NOMO-1 (cell line): ENCODE results near the gene ICE2.
A peak's percentile ranks its signal among the peaks of the same experiment; 100 is the strongest.

Experiments
- DNase-seq, 2 experiments: peaks; one replicate each; lab custom pipeline; 2025; ENCODE audit not compliant: unreplicated experiment in 2 of 2; lab: John Stamatoyannopoulos, UW

Gene ICE2

DNA sequence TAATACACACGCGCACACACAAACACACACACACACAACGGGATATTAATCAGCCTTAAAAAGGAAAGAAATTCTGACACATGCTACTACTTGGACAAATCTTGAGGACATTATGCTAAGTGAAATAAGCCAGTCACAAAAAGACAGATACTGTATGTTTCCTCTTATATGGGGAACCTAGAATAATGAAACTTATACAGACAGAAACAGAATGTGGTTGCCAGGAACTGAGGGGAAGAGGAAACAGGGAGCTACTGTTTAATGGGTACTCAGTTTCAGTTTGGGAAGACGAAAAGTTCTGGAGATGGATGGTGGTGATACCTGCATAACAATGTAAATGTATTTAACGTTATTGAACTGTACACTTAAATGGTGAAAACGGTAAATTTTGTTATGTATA, 20.2 kb downstream of the ICE2 start:
- peak in 1 of 2 experiments; percentile 30 for DNase-seq

DNA sequence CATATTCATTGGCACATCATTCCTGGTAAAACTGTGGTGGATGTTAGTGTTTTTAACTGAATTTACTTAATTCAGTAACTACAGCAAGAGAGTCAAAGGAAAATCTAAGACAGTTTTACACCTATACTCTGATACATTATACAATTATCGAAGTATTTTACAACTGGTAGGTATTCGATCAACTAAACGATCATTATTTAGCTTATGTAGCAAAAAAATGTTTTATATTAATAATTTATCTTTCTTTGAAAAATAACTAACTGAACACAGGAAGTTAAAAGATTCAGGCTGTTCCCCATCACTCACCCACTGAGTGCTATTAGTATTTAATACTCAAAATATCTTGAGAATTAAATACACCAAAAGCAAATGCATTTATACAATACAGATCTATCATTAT, 21.0 kb downstream of the ICE2 start:
- no peak for DNase-seq

DNA sequence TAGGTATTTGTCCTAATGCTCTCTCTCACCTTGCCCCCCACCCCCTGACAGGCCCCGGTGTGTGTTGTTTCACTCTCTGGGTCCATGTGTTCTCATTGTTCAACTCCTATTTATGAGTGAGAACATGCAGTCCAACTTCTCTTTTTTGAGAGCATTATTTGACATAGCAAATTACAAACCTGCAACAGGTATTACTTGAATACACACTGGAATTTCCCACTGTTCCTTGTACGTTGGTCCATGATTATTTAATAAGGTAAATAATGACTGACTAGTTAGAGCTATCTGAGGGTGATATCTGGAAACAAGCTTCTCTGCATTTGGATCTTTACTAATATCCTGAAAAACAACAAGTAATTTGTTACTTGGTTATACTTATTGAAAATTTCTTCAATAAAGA, 24.1 kb downstream of the ICE2 start:
- no peak for DNase-seq

DNA sequence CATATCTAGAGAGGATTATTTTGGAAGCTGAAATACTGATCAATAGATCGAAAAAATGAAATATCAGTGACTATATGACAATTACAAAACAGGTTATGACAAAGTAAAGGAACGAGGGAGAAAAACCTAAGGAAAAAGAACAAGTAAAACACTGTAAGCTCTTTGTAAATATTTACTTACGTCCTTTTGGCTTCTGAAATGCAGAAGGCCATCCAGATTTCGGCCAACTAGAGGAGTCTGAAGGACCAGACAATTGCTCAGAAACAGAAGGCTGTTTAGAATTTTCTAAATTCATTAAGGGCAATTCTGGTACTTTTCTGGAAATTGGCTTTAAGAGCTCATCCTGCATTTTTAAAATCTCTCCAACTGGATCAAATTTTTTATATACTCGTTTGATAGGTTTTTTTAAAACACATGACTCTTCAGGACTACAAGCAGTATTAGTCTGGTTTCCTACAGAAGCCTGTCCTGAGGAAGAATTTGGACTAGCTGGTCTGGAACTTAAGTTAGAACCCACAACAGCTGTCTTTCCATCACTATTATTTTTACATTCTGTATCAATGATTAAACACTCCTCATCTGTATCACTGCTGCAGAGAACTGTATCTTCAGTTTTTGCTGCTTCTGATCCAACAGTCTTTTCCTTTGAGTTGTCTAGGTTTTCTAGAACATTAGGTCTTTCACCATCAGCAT, 30.1 kb downstream of the ICE2 start:
- no peak for DNase-seq

DNA sequence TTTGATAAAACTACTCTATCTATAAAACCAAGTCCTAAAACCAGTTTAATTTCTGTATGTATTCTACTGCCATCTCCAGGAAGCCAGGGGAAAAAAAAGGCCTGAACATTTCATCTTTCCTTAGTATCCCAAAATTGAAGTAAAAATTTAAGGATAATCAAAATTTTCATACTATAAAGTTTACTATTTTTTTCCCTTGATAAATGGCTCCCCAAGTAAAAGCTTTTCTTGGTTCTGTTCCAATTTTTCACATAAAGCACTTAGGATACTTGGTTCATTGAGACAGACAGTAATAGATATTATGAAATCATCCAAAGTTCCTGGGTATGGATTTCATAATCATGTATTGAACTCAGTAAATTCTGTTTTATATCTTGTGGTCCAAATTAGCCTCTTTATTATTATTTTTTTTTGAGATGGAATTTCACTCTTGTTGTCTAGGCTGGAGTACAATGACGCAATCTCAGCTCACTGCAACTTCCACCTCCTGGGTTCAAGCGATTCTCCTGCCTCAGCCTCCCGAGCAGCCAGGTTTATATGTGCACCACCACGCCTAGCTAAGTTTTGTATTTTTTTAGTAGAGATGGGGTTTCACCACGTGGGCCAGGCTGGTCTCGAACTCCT, 34.5 kb downstream of the ICE2 start:
- peak in 1 of 2 experiments; percentile 23 for DNase-seq

GRCh38 chr15:60442763-60443162, 36.2 kb downstream of the ICE2 start:
- no peak for DNase-seq

DNA sequence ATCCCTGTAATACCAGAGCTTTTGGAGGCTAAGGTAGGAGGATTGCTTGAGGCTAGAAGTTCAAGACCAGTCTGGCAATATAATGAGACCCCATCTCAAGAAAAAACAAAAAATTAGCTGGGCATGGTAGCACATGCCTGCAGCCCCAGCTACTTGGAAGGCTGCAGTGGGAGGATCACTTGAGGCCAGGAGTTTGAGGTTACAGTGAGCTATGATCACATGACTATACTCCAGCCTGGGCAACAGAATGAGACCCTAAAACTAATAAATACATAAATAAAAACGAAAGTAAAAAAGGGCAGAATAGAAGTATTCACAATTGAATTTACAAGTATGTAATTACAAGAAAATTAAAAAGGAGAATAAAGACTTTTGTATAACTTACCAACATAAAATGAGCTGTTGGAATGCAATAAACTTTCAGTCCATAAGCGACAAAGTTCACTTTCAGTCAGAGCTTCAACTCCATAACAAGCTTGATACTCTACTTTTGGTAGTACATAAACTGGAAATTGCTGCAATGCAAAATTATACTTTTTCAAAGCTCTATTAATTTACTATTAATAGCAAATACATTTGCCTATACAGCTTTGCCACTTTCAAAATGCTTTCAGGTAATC, 36.8 kb downstream of the ICE2 start:
- DNase-seq = no peak

DNA sequence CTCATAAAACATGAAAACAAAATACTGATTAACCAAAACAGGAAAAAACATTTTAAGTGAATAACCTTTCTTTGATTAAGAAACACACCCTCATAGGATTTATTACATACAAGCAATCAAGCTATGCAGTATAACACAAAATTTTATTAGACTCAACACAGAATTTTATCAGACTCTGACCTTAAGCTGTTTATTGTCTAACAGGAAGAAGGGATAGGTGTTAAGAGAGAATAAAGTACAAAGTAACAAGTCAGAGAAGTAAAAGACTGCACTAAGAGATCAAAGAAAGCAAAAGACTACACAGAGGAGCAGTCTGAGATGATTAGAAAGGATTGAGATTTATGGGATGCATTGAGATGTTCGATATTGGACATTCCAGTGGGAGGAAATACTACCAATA, 37.6 kb downstream of the ICE2 start:
- no peak for DNase-seq

- no peak for DNase-seq
Measured at GRCh38 chr15:60438646-60439045, 40.3 kb downstream of the ICE2 start.

DNA sequence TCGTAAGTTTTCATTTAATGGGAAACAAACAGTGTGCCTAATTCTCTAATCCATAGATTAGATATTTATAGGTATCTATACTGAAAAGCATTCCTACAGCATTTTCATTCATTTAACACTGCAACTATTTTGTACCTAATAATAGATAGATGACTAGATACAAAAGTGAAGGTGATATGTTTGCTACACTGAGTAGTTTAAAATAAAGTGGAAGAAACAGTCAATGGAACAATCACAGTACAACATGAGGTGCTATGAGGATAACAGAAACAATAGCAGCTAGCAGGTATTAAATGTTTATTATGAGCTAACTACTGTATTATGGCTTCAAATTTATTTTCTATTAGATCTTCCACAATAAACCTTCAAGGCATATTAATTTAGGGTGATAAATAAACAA, 50.0 kb downstream of the ICE2 start:
- DNase-seq = no peak

DNA sequence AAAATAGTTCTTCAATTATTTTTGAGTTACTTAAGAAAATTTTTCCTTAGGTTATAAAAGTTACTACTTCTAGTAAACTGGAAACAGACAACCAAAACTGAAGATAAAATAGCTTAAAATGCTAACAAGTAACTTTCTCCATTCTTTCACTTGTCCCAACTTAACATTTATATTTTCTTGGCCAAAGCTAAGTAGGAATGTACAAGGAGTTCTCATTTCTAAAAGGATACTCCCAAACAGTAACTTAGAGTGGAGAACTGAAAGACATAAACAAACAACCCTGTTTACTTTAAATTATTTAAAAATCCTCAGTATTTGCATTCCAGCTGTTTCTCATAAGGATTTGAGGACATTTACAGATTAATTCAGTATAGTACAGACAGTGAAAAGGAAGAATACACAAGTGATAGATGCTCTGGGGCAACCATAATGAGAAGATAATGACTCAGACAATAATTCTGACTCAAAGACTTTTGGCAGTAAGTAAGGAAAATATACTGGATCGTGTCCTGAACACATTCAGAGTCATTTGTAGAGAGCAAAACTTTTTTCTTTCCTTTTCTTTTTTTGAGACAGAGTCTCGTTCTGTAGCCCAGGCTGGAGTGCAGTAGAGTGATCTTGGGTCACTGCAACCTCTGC, 52.0 kb downstream of the ICE2 start:
- no peak for DNase-seq

DNA sequence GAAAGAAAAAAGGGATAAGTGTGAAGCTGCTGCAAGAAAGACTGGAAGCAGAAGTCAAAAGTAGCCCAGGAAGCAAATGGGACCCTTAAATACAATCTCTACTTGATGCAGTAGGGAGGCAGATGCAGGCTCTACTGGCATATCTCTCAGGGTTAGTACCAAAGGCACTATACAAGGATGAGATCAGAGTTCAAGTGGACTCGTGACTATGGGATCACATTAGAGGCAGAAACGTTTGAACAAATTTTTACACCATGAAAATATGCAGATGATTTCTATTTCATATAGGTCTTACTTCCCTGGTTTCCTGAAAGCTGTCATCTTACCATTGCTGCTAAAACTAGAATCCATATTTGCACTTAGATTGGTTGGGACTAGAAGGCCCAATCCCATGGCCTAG, 53.5 kb downstream of the ICE2 start:
- DNase-seq = no peak

DNA sequence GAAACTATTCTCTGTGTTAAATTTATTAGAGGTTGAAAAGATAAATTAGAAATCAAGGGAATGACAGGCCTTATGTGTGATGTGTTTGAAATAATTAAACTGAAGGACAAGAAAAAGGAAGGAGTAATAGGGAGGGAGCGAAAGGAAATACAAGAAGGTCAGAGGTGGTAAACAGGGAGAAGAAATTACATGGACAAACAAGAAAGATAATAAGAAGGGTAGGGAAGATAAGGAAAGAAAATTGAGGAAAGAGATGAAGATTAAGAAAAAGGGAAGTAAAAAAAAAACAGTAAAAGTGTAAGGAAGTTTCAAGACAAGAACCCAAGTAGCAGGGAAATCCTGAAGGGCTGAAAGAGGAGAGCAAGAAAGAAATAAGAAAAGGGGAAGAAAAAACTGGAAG, 54.9 kb downstream of the ICE2 start:
- no peak for DNase-seq

- DNase-seq = no peak
Measured at GRCh38 chr15:60423537-60423936, 55.4 kb downstream of the ICE2 start.

DNA sequence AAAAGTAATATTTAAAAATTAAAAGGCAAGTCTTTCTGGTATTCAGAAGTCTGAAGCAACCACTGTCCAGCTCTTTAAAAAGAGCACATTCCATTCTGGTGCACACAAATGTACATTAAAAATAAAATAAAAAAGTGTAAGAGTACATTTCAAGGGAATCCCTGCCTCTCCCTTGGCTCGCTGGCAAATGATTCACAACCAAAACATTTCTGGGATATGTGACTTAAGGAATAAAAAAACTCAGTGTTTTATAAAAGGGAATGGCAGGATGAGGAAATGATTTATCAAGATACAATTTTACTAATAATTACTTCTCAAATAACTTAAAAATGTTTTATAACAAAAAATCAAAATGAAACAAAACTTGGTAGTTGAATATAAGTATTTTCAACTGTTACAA, 57.4 kb downstream of the ICE2 start:
- no peak for DNase-seq

DNA sequence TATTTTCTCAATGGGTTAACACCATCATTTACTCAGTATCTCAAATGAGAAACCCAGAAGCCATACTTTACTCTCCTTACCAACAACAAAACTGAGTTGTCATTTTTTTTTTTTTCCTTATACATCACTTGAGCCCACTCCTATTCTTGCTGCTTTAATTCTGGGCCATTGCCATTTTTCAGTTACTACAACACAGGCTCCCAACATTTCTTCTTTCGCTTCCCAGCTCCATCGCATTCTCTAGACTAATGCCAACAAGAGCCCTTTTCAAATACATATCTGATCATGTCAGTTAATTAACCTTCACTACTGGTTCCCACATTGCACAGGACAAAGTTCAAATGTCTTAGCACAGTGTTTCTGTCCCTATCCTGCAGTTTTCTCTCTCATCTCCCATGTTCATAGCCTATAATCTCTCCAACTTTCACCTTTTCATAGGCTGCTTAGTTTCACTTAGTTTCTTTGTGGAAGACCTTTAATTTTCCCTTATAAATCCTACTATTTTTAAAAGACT, 58.7 kb downstream of the ICE2 start:
- DNase-seq = no peak

DNA sequence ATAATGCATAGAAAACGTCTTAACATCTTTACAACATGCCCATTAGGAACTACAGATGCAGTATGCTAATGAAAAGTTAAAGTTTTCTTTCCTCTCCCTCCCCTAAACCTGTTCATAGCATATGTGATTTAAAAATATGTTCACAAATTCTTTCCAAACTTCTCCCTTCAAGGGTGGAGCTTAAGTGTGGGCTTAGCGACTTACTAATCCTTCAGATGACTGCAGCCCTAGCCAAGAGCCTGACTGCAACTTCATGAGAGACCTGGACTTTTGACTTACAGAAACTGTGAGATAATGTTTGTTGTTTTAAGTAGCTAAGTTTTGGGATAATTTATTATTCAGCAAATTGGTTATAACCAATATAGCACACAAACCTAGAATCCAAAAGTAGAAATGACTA, 59.2 kb downstream of the ICE2 start:
- DNase-seq = no peak

GRCh38 chr15:60418096-60418495, 60.8 kb downstream of the ICE2 start:
- no peak for DNase-seq

- no peak for DNase-seq
Measured at GRCh38 chr15:60417112-60417511, 61.8 kb downstream of the ICE2 start.

GRCh38 chr15:60416484-60416883, 62.5 kb downstream of the ICE2 start:
- no peak for DNase-seq

DNA sequence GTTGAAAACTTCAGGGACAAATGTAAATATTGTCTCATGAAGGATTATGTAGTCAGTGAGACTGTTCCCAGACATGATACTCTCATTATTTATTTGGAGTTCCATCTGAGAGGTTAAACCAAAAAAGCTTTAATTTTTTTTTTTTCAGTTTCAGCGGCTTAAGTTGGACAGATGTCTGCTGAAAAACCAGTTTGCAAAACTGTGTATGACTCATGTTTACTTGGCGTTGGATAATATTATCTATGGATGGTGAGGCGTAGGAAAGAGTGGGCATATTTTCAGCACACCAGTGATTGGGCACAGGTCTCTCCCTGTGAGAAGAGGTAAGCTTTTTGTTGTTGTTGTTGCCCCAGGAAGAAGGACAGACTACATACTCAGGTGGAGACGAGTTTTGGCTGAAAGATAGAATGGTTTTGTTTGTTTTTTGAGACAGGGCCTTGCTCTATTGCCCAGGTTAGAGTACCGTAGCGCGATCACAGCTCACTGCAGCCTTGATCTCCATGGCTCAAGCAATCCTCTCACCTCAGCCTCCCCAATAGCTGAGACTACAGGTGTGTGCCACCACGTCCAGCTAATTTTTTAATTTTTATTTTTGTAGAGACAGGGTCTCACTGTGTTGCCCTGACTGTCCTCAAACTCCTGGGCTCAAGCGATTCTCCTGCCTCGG, 64.8 kb downstream of the ICE2 start:
- DNase-seq = no peak
